GF-D8 (cell line): ENCODE data around the gene TMEM240.
"Not testable (repeated sequence)": the region's sequence is repeated elsewhere in the genome, so short reads cannot be mapped to it uniquely, and the experiment has no call there.

Experiments
- DNase-seq: peaks from one replicate; lab custom pipeline; 2025; lab: John Stamatoyannopoulos, UW

The TMEM240 gene

GRCh38 chr1:1540818-1541628, 599 bp upstream of the TMEM240 start:
- no peak for DNase-seq

GRCh38 chr1:1539310-1540089, 924 bp downstream of the TMEM240 start:
- DNase-seq = no peak

GRCh38 chr1:1538989-1539309, 1.5 kb downstream of the TMEM240 start:
- DNase-seq = no peak

- DNase-seq = no peak
Measured at GRCh38 chr1:1538334-1538733, 2.1 kb downstream of the TMEM240 start.

GRCh38 chr1:1537626-1538250, 2.7 kb downstream of the TMEM240 start:
- no peak for DNase-seq

- DNase-seq = no peak
Measured at GRCh38 chr1:1536938-1537546, 3.4 kb downstream of the TMEM240 start.

GRCh38 chr1:1536019-1536937, 4.1 kb downstream of the TMEM240 start:
- no peak for DNase-seq

GRCh38 chr1:1535201-1536018, 5.0 kb downstream of the TMEM240 start:
- no peak for DNase-seq

GRCh38 chr1:1534401-1535154, 5.8 kb downstream of the TMEM240 start:
- DNase-seq = no peak

GRCh38 chr1:1533894-1534291, 6.5 kb downstream of the TMEM240 start:
- not testable (repeated sequence) for DNase-seq

- DNase-seq = not testable (repeated sequence)
Measured at GRCh38 chr1:1533176-1533893, 7.1 kb downstream of the TMEM240 start.

- no peak for DNase-seq
Measured at GRCh38 chr1:1531947-1532346, 8.5 kb downstream of the TMEM240 start.

GRCh38 chr1:1529936-1530335, 10.5 kb downstream of the TMEM240 start:
- no peak for DNase-seq

GRCh38 chr1:1529321-1529720, 11.1 kb downstream of the TMEM240 start:
- DNase-seq = no peak

GRCh38 chr1:1528301-1529267, 11.8 kb downstream of the TMEM240 start:
- no peak for DNase-seq

- DNase-seq = no peak
Measured at GRCh38 chr1:1527092-1527816, 13.2 kb downstream of the TMEM240 start.

- DNase-seq = not testable (repeated sequence)
Measured at GRCh38 chr1:1526476-1526875, 13.9 kb downstream of the TMEM240 start.
